ENCODE data around the gene MBD3L2B. TPM values are rescaled to one million over a fixed set of nuclear protein-coding genes. Genes with fewer than 3 reads are reported as not detected.

MBD3L2B gene
- total RNA-seq, 1 experiment from 2014 or later, result not detected

DNA sequence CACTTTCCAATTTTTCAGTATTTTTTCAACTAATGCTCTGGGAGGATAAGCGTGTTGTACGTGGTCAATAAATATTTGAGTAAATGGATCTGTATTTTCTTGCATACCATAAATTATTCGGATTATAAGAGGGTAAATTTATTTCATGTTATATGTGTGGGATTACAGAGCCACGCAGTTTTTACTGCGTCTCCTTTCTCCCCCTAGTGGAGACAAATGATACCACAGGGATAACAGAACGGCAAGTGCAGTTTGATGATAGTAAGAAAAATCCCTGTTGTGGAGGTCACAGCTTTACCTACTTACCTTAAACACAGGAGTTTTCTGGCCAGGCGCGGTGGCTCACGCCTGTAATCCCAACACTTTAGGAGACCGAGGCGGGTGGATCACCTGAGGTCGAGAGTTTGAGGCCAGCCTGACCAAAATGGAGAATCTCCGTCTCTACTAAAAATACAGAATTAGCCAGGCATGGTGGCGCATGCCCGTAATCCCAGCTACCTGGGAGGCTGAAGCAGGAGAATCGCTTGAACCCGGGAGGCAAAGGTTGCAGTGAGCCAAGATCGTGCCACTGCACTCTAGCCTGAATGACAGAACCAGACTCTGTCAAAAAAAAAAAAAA lies 16.8 kb downstream of the MBD3L2B start:
- no TSS peak for BruUV-seq (replicated peaks)
- no peak overlapping the region for H3K4me2 ChIP-seq
- H2AFZ ChIP-seq, result no peak overlapping the region
- no peaks in the 10 kb centered on the region for H3K79me2 ChIP-seq (ENCODE audit: low read depth)
- TF ChIP-seq EZH2 (IDR thresholded peaks at IDR 0.05; ENCODE audit: low read depth), result no peak
- TF ChIP-seq, protein P1, sequence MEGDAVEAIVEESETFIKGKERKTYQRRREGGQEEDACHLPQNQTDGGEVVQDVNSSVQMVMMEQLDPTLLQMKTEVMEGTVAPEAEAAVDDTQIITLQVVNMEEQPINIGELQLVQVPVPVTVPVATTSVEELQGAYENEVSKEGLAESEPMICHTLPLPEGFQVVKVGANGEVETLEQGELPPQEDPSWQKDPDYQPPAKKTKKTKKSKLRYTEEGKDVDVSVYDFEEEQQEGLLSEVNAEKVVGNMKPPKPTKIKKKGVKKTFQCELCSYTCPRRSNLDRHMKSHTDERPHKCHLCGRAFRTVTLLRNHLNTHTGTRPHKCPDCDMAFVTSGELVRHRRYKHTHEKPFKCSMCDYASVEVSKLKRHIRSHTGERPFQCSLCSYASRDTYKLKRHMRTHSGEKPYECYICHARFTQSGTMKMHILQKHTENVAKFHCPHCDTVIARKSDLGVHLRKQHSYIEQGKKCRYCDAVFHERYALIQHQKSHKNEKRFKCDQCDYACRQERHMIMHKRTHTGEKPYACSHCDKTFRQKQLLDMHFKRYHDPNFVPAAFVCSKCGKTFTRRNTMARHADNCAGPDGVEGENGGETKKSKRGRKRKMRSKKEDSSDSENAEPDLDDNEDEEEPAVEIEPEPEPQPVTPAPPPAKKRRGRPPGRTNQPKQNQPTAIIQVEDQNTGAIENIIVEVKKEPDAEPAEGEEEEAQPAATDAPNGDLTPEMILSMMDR (conservative IDR thresholded peaks at IDR 0.05), result no peak
- H3K27me3 ChIP-seq (ENCODE audit: insufficient read depth, low read depth), result peaks cover 36% of the 10 kb centered on the region
- no peaks in the 10 kb centered on the region for H3K9me2 ChIP-seq (ENCODE audit: insufficient read depth)
- no peaks in the 10 kb centered on the region for H3K9me3 ChIP-seq (ENCODE audit: insufficient read depth, low read depth)
- no peak overlapping the region for H3K4me3 ChIP-seq
- DNase-seq, result no peak
- H4K20me1 ChIP-seq (ENCODE audit: insufficient read depth), result no peaks in the 10 kb centered on the region
- H3K27ac ChIP-seq, result no peak overlapping the region
- ChIA-PET CTCF (interaction anchor here (0.5 kb wide), 1 partner anchor 140 kb away, joined by 9 read pairs; no protein-coding TSS in a partner anchor), POLR2A (ENCODE audit: unreplicated experiment) (no interaction called here)
- no peaks in the 10 kb centered on the region for H3K4me1 ChIP-seq (replicated peaks; ENCODE audit: insufficient read depth)
- no peaks in the 10 kb centered on the region for H3F3A ChIP-seq (ENCODE audit: insufficient read depth, low read depth)
- intact Hi-C loops (cut with micrococcal nuclease; ENCODE audit: unreplicated experiment), result no loop called here
- H3K36me3 ChIP-seq (ENCODE audit: low read depth), result no peaks in the 10 kb centered on the region

DNA sequence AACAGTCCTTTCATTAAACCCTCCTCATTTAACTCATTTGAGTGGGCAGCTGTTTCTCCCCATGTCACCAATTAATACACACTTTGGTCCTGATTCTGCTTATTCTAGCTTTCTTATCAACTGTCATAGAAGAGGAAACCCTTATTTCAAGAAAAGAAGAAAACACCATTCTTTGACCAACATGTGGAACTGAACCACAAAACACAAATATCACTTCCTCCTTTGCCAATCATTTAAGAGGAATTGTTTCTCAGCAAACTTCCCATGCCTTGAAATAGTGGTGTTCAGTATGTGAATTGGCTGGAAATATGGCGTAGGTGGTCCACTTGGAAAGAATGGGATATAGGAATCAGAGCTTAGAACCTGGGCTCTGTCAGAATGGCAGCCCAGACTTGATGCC lies 20.4 kb downstream of the MBD3L2B start:
- Histone ChIP-seq H2AFZ (no peak overlapping the region), H3F3A (ENCODE audit: insufficient read depth, low read depth) (no peaks in the 10 kb centered on the region), H3K4me3 (no peak overlapping the region), H3K27ac (no peak overlapping the region), H4K20me1 (ENCODE audit: insufficient read depth) (no peaks in the 10 kb centered on the region), H3K4me1 (replicated peaks; ENCODE audit: insufficient read depth) (no peaks in the 10 kb centered on the region), H3K9me2 (ENCODE audit: insufficient read depth) (no peaks in the 10 kb centered on the region), H3K79me2 (ENCODE audit: low read depth) (no peaks in the 10 kb centered on the region), H3K4me2 (no peak overlapping the region), H3K9me3 (ENCODE audit: insufficient read depth, low read depth) (no peaks in the 10 kb centered on the region), H3K36me3 (ENCODE audit: low read depth) (no peaks in the 10 kb centered on the region), H3K27me3 (ENCODE audit: insufficient read depth, low read depth) (peaks cover 38% of the 10 kb centered on the region)
- DNase-seq, result no peak
- ChIA-PET CTCF (no interaction called here), POLR2A (ENCODE audit: unreplicated experiment) (no interaction called here)
- no peak for TF ChIP-seq EZH2 (IDR thresholded peaks at IDR 0.05; ENCODE audit: low read depth)
- TF ChIP-seq, protein P1 (conservative IDR thresholded peaks at IDR 0.05), result no peak
- intact Hi-C loops (cut with micrococcal nuclease; ENCODE audit: unreplicated experiment), result no loop called here
- no TSS peak for BruUV-seq (replicated peaks)

DNA sequence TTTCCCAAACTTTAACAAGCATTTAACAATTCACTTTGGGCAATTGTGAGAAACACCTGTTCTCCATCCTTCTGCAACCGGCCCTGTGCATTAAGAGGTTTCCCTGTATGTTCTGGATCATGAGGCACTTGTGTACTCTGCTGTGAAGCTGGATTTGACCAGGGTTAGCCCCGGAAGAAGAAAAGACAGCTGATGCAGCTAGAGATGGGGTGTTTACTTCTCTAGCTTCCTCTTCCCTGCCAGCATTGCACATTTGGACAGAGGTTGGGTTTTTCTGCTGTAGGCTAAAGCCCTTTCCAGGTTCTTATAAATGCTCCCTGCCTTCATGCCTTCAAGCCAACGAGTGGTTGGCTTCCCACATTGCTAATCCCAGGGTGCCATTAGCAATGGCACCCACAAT lies 20.9 kb downstream of the MBD3L2B start:
- no TSS peak for BruUV-seq (replicated peaks)
- no peak for DNase-seq
- no peak overlapping the region for H3K4me2 ChIP-seq
- intact Hi-C loops (cut with micrococcal nuclease; ENCODE audit: unreplicated experiment), result no loop called here
- no peaks in the 10 kb centered on the region for H3K9me3 ChIP-seq (ENCODE audit: insufficient read depth, low read depth)
- TF ChIP-seq EZH2 (IDR thresholded peaks at IDR 0.05; ENCODE audit: low read depth), result no peak
- TF ChIP-seq, protein P1 (conservative IDR thresholded peaks at IDR 0.05), result no peak
- H3K36me3 ChIP-seq (ENCODE audit: low read depth), result no peaks in the 10 kb centered on the region
- POLR2A ChIA-PET (ENCODE audit: unreplicated experiment), result no interaction called here
- H3K4me1 ChIP-seq (replicated peaks; ENCODE audit: insufficient read depth), result no peaks in the 10 kb centered on the region
- CTCF ChIA-PET, result no interaction called here
- no peaks in the 10 kb centered on the region for H3K9me2 ChIP-seq (ENCODE audit: insufficient read depth)
- peaks cover 38% of the 10 kb centered on the region for H3K27me3 ChIP-seq (ENCODE audit: insufficient read depth, low read depth)
- H3K27ac ChIP-seq, result no peak overlapping the region
- H2AFZ ChIP-seq, result no peak overlapping the region
- H4K20me1 ChIP-seq (ENCODE audit: insufficient read depth), result no peaks in the 10 kb centered on the region
- H3F3A ChIP-seq (ENCODE audit: insufficient read depth, low read depth), result no peaks in the 10 kb centered on the region
- no peak overlapping the region for H3K4me3 ChIP-seq
- no peaks in the 10 kb centered on the region for H3K79me2 ChIP-seq (ENCODE audit: low read depth)

Data from PC-9 (cell line).